Activated T-helper 17 cell treated with anti-CD3 and anti-CD28 coated beads, Interleukin-2, amount 50 U/mL, for 72 hours (primary cell): Measurements from ENCODE around the gene PAK1. TPM values are rescaled to one million over a fixed set of nuclear protein-coding genes. Genes with fewer than 3 reads are reported as not detected.

Source experiments
- ATAC-seq: fragments of 150-1000 bp; cut with Tn5 transposase; replicated peaks from 2 replicates; pipeline ENCODE4 v1.10.0; 2021; ENCODE audit warnings: mild to moderate bottlenecking, moderate library complexity
- H3K27ac Mint-ChIP-seq: one replicate; pipeline ENCODE4 v1.8.0; 2022; ENCODE audit warnings: mixed read lengths
- H3K27me3 Mint-ChIP-seq: one replicate; pipeline ENCODE4 v1.8.0; 2022; ENCODE audit warnings: mixed read lengths
- H3K36me3 Mint-ChIP-seq: one replicate; pipeline ENCODE4 v1.8.0; 2022; ENCODE audit warnings: low read depth, mild to moderate bottlenecking, mixed read lengths
- H3K4me1 Mint-ChIP-seq: one replicate; pipeline ENCODE4 v1.8.0; 2022; ENCODE audit warnings: mixed read lengths
- H3K4me3 Mint-ChIP-seq: one replicate; pipeline ENCODE4 v1.8.0; 2022; ENCODE audit warnings: mild to moderate bottlenecking, mixed read lengths
- H3K9me3 Mint-ChIP-seq: one replicate; pipeline ENCODE4 v1.8.0; 2022; ENCODE audit warnings: mixed read lengths
- total RNA-seq, 2 donors: library from RNA; stranded (reverse); gene quantifications; one replicate each; pipeline ENCODE4 v1.2.3, GENCODE V29; 2022

Gene PAK1
- total RNA-seq, 2 donors from 2014 or later: 26.2 to 42.0 TPM

DNA sequence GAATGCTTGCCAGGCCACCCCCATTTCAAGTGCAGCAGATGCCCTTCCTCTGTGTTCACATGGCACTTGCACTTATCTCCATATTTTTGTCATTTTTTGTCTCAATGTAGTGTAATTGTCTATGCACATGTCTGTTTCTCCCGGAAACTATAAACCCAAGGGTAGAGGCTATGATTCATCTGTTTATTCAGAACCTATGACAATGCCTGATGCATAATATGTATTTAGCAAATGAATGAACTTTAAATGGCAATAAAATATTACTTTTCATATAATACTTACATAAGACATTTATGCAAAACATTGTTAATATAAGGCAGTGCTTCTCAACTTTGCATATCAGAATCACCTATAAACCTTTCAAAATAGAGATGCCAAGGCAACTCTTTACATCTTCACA is 6.7 kb downstream of the PAK1 start:
- Mint-ChIP-seq H3K27ac (no peak overlapping the region), H3K27me3 (peaks cover 18% of the 10 kb centered on the region), H3K9me3 (no peaks in the 10 kb centered on the region), H3K4me1 (no peaks in the 10 kb centered on the region), H3K4me3 (no peak overlapping the region), H3K36me3 (no peaks in the 10 kb centered on the region)
- ATAC-seq: no peak

DNA sequence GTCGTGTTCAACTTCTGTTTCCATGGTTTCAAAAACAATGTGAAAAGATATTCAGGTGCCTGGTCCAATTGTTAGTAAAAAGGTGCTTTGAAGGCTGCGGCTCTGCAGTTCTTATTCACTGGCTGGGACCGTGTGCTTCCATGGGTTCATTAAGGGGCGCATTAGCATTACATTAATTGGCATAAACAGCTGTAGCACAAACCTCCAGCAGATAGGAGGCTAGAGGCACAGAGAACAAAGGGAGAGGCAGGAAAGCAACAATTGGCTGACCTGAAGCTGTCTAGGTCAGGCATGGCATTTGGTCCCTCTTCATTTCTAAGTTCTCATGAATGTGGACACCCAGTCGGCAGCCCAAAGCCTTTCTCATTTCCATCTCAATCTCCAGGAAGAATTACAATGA is 16.6 kb downstream of the PAK1 start:
- H3K4me1 Mint-ChIP-seq: no peaks in the 10 kb centered on the region
- H3K4me3 Mint-ChIP-seq: no peak overlapping the region
- H3K27me3 Mint-ChIP-seq: peaks cover 30% of the 10 kb centered on the region
- H3K27ac Mint-ChIP-seq: no peak overlapping the region
- ATAC-seq: no peak
- H3K36me3 Mint-ChIP-seq: no peaks in the 10 kb centered on the region
- no peaks in the 10 kb centered on the region for H3K9me3 Mint-ChIP-seq

DNA sequence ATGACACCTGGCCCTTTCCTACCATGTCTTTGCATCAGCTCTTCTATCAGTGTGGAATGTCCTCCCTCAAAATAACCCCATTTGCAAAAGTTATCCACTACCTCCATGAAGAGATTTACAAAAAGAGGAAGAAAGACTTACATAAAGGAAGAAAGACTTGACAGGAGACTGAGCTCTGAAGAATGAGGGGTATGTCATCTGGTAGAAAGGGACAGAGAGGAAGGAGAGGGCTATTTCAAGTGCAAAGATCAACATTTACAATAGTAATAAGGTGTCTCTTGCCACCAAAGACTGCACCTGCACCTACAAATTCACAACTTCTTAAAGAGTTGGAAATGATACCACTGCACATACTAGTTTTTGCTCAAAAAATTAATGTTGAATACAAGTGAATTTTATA is 18.2 kb downstream of the PAK1 start:
- H3K27me3 Mint-ChIP-seq: peaks cover 26% of the 10 kb centered on the region
- H3K36me3 Mint-ChIP-seq: no peaks in the 10 kb centered on the region
- H3K4me1 Mint-ChIP-seq: no peaks in the 10 kb centered on the region
- no peak overlapping the region for H3K27ac Mint-ChIP-seq
- ATAC-seq: no peak
- no peaks in the 10 kb centered on the region for H3K9me3 Mint-ChIP-seq
- no peak overlapping the region for H3K4me3 Mint-ChIP-seq

DNA sequence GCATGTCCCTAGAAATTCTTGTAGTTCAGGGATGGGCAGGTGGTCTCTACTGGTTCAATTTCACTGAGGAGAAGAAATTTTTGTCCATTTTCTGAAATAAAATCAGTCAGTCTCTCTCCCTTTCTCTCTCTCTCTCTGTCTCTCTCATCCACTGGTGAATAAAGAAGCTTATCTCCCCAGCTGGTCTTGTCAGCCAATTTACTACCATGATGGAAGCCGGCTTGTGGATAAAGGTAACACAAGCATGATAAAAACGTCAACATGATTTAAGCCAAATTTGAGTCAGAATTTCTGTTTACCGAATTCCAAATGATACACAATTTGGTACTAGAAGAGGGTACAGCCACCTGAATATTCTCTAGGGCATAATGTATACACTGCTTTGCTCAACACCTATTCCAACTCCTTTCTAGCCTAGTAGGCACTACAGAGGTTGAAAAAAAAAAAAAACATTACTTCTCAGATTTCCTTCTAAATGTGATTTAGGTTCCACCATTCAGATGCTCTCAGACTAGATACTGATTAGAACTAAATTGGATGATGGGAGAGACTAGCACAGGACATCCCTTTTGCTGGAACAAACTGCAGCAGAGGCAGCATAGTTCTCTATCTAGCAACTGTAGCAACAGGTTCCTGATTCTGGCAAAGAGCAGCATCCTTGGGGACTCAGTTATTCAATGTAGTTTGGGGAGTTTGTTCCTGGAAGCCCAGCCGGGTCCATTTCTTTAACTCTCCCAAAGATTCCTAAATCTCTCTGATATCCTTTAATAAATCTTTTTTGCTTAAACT is 18.8 kb downstream of the PAK1 start:
- Mint-ChIP-seq H3K27me3 (peaks cover 19% of the 10 kb centered on the region), H3K4me1 (no peaks in the 10 kb centered on the region), H3K9me3 (no peaks in the 10 kb centered on the region), H3K27ac (no peak overlapping the region), H3K4me3 (no peak overlapping the region), H3K36me3 (no peaks in the 10 kb centered on the region)
- ATAC-seq: no peak

DNA sequence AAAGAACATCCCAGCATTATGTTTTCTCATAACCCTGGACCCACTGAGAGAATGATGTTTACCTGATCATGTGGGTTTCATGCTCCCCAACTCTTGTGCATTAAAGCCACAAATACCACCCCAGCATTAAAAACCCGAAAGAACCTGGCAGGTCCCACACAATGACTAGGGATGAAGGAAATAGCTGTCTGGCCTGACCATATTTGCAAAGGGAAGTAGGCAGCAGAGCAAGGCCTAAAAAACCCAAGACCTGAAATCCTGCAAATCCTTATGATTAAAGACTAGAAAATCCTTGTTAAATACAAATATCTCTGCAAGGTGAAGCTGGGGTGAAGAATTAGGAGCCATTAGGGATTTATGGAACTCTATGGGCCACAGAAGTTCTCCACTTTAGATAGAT is 23.7 kb downstream of the PAK1 start:
- ATAC-seq: no peak
- Mint-ChIP-seq H3K27ac (no peak overlapping the region), H3K4me3 (no peak overlapping the region), H3K9me3 (no peaks in the 10 kb centered on the region), H3K4me1 (peaks cover 12% of the 10 kb centered on the region), H3K27me3 (peaks cover 3% of the 10 kb centered on the region), H3K36me3 (no peaks in the 10 kb centered on the region)

DNA sequence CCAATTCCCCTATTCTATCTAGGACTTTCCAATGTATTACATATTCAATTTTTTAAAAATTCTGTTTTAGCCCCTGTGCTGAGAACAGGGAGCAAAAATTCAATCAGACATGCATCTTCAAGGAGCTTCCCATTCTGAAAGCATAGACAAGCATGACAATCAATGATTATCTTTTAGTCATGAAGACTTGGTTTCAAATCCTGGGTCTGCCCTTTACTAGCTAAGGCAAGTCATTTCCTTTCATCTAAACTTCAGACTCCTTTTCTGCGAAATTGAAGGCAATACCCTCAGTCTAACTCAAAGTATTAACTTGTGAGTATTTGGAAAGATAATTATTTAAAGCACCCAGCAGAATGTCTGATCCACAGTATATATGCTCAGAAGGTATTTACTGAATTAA is 24.1 kb downstream of the PAK1 start:
- H3K4me3 Mint-ChIP-seq: no peak overlapping the region
- peak; percentile 23 for ATAC-seq
- peaks cover 3% of the 10 kb centered on the region for H3K27me3 Mint-ChIP-seq
- peaks cover 12% of the 10 kb centered on the region for H3K4me1 Mint-ChIP-seq
- no peak overlapping the region for H3K27ac Mint-ChIP-seq
- no peaks in the 10 kb centered on the region for H3K9me3 Mint-ChIP-seq
- no peaks in the 10 kb centered on the region for H3K36me3 Mint-ChIP-seq

DNA sequence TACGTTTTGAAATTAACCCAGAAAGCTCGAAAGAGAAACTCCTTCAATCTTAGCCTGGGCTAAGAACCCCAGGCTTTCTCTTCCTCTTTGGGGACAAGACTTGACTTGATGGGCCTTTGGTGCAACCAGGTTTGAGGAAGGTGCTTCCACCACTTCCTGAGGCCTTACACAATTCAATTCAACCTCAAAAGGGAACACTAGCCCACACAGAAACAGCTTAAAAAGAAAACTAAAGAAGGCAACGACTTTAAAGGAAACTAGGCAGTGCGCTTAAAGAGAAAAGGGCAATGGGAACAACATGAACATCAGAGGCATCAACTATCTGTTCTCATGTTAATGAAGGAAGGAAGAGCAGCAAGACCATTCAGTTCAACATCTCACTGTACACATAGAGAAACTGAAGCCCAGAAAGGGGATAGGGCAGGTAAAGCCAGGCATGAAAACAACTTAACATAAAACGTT is 24.8 kb downstream of the PAK1 start:
- Mint-ChIP-seq H3K27ac (no peak overlapping the region), H3K27me3 (peaks cover under 1% of the 10 kb centered on the region), H3K4me1 (peaks cover 12% of the 10 kb centered on the region), H3K4me3 (peak overlapping the region; percentile 29), H3K36me3 (no peaks in the 10 kb centered on the region), H3K9me3 (no peaks in the 10 kb centered on the region)
- ATAC-seq: no peak

DNA sequence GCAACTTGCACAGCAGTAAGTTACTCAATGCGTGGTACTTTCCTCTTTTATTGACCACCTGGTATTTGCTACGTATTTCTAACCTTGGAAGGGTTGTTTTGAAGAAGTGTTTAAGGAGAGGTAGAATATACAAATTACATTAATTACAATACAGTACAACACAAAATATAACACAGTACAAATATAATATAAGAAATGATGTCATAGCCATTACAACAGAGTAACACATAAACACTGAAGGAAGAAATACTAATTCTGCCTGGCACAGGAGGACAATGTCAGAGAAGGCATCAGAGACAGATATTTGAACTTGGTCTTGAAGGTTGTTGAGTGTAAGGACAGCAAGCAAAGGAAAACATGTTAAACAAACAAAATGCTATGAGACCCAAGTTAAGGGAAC is 25.6 kb downstream of the PAK1 start:
- H3K4me3 Mint-ChIP-seq: peak overlapping the region; percentile 29
- H3K36me3 Mint-ChIP-seq: no peaks in the 10 kb centered on the region
- H3K27ac Mint-ChIP-seq: no peak overlapping the region

DNA sequence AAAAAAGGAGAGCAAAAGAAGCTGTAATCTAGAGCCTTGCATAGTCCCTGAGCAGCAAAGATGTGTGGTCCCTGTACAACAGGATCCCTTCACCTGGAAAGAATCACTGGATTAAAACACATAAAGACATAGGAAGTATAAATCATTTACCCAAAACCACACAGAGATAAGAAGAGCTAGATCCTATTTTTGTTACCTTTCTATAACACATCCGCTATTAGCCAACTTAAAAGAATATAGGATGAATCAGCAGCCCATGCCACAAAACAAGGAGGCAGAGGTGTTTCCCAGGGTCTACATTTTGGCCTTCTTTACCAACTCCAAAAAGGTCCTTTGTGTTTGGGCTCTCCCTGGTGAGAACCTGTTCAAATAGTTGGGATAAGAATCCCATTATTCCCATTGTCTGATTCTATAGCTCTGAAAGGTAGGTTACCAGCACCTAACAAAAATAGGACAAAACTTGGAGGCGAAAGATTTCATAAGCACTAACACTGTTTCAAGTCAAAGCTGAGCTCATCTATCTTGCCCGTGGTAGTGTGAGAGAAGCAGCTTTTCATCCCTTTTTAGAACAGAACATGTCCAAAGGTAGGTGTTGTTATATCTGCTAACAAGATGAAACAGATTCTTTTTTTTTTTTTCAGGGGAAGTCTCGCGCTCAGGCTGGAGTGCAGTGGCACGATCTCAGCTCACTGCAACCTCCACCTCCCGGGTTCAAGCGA is 26.8 kb downstream of the PAK1 start:
- ATAC-seq: no peak
- H3K27me3 Mint-ChIP-seq: no peaks in the 10 kb centered on the region
- no peak overlapping the region for H3K27ac Mint-ChIP-seq
- H3K36me3 Mint-ChIP-seq: no peaks in the 10 kb centered on the region
- H3K9me3 Mint-ChIP-seq: no peaks in the 10 kb centered on the region
- no peak overlapping the region for H3K4me3 Mint-ChIP-seq
- peaks cover 12% of the 10 kb centered on the region for H3K4me1 Mint-ChIP-seq

More for the DNA sequence above, 25.6 kb downstream of the PAK1 start:
- Mint-ChIP-seq H3K9me3 (no peaks in the 10 kb centered on the region), H3K27me3 (no peaks in the 10 kb centered on the region), H3K4me1 (peaks cover 12% of the 10 kb centered on the region)
- no peak for ATAC-seq

DNA sequence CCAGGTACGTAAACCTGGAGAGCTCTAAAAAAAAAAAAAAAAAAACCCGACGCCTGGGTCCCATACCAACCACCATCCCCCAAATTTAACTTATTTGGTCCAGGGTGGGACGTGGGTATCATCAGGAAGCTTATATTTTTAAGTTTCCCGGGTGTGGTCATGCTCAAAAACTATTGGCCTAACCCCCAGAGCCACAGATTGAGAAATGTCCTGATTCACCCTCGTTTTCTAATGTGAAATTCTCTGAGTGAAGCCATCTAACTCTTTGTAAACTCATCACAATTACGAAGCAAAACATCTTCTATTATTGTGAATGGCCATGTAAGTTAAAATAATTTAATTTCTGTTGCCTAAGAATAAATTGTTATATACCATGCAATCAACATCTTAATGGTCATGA is 29.6 kb downstream of the PAK1 start:
- peaks cover 10% of the 10 kb centered on the region for H3K4me1 Mint-ChIP-seq
- ATAC-seq: no peak
- H3K4me3 Mint-ChIP-seq: no peak overlapping the region
- no peaks in the 10 kb centered on the region for H3K27me3 Mint-ChIP-seq
- no peaks in the 10 kb centered on the region for H3K36me3 Mint-ChIP-seq
- no peaks in the 10 kb centered on the region for H3K9me3 Mint-ChIP-seq
- H3K27ac Mint-ChIP-seq: no peak overlapping the region

DNA sequence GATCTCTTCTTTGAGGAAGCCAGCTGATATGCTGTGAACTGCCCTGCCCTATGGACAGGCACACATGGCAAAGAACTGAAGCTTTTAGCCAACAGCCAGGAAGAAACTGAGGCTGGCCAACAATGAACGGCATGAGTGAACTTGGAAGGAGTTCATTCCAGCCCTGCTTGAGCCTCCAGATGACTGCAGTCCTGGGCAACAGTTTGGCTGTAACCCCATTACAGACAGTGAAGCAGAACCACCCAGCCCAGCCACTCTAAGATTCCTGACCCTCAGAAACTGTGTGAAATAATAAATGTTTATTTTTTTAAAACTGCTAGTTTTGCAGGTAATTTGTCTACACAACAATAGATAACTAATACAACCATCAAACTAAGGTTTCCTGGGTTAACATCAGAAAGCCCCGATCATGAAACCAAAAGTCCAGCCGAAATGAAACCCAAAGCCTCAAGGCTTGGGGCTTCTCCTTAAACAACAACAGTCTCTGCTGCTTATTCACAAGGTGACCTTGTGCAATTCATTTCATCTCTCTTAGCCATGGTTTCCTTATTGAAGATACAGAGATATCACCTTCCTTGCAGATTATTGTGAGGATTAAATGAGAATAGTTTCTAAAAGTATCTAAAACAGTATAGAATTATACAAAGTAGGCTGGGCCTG is 31.4 kb downstream of the PAK1 start:
- Mint-ChIP-seq H3K27ac (no peak overlapping the region), H3K4me1 (no peaks in the 10 kb centered on the region), H3K9me3 (no peaks in the 10 kb centered on the region), H3K36me3 (no peaks in the 10 kb centered on the region), H3K27me3 (no peaks in the 10 kb centered on the region), H3K4me3 (no peak overlapping the region)
- no peak for ATAC-seq

DNA sequence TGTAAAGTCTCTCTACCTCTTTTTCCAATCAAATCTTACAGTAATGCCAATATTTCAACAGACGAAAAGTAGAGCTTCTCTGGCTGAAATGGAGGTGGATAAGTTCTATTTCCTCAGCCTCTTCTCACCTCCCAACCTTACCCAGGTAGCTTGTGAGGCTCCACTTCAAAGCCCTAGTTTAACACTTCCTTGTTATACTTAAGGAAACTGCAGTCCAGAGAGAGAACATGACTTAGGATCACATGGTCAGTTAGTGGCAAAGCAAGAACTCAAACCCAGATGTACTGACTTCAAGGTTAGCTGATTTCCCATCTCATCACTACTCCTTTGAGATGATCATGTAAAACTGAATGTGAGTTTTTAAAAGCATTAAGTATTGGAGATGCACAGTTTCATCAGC is 32.5 kb downstream of the PAK1 start:
- no peaks in the 10 kb centered on the region for H3K4me1 Mint-ChIP-seq
- ATAC-seq: no peak
- no peaks in the 10 kb centered on the region for H3K9me3 Mint-ChIP-seq
- no peaks in the 10 kb centered on the region for H3K36me3 Mint-ChIP-seq
- no peak overlapping the region for H3K27ac Mint-ChIP-seq
- no peaks in the 10 kb centered on the region for H3K27me3 Mint-ChIP-seq
- H3K4me3 Mint-ChIP-seq: no peak overlapping the region

DNA sequence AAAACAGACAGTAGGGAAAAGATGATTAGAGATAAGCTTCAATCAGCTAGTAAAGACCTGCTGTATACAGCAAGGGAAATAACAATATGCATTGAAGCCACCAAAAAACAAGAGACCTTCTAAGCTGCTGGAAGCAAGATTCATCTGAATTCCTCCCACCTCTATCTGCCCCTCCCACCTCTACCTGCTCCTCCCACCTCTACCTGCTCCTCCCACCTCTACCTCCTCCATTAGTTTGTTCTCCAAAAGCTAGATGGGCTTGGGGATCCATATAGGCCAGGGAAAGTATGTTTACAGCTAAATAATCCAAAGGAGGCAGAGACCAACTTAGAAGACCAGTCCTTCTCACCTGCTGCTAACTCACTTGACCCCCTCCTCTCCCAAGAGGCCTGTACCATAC is 33.2 kb downstream of the PAK1 start:
- Mint-ChIP-seq H3K4me1 (no peaks in the 10 kb centered on the region), H3K4me3 (no peak overlapping the region), H3K9me3 (no peaks in the 10 kb centered on the region), H3K27ac (no peak overlapping the region), H3K36me3 (no peaks in the 10 kb centered on the region), H3K27me3 (no peaks in the 10 kb centered on the region)
- ATAC-seq: no peak

DNA sequence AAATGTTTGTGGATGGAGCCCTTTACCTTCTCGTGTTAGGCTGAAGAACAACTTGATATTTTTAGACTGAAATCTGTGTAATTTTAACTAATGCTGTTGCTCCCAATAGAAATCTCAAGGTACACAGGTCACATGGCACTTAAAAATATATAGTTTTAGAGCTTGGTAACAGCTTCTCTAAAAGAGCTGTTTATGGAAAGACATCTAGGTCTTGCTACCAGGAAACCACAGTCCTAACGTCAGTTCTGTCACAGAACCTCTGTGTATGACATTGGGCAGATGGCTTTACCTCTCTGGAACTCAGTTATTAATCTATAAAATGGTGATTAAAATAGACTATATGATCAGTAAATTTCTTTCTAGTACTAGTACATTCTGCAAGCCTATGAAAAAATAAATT is 35.4 kb downstream of the PAK1 start:
- ATAC-seq: no peak
- Mint-ChIP-seq H3K9me3 (no peaks in the 10 kb centered on the region), H3K27me3 (no peaks in the 10 kb centered on the region), H3K27ac (no peak overlapping the region), H3K36me3 (no peaks in the 10 kb centered on the region), H3K4me3 (no peak overlapping the region), H3K4me1 (no peaks in the 10 kb centered on the region)

DNA sequence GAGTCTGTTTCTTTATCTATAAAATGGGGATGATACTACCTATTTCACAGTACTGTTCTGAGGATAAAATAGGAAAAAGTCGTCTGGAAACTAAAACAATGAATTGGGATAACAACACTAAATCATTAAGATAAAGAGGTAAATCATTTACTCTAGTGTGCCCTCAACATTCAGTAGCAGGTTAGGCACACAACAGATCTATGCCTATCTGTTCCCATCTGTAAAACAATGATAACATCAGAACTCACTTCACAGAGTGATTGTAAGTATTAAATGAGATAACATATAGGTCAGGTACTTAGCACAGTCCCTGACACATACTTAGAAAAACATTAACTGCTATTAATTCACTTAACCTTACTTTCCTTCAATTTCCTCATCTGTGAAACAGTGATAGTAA is 36.9 kb downstream of the PAK1 start:
- no peaks in the 10 kb centered on the region for H3K4me1 Mint-ChIP-seq

More for the DNA sequence above, 36.9 kb downstream of the PAK1 start:
- Mint-ChIP-seq H3K36me3 (no peaks in the 10 kb centered on the region), H3K9me3 (no peaks in the 10 kb centered on the region), H3K27me3 (peaks cover 3% of the 10 kb centered on the region), H3K4me3 (no peak overlapping the region), H3K27ac (no peak overlapping the region)
- ATAC-seq: no peak
